HCT116 (cell line): ENCODE results near the gene TGFBI.

Experiments
- CEBPB ChIP-seq: IDR thresholded peaks from 2 replicates; pipeline ENCODE4 v1.6.1; 2012; ENCODE audit warnings: low read depth
- EGR1 ChIP-seq: IDR thresholded peaks from 2 replicates; pipeline ENCODE4 v1.6.1; 2012; ENCODE audit warnings: low read depth
- ELF1 ChIP-seq: IDR thresholded peaks from 2 replicates; pipeline ENCODE4 v1.6.1; 2012; ENCODE audit warnings: low read depth, borderline replicate concordance
- EZH2 ChIP-seq: fragments of 200-600 bp; sonication (generic); IDR thresholded peaks from 2 replicates; pipeline ENCODE4 v1.6.1; 2017; ENCODE audit warnings: antibody characterized with exemption, mixed run types
- EZH2phosphoT487 ChIP-seq: fragments of 200-600 bp; IDR thresholded peaks from 2 replicates; pipeline ENCODE4 v1.6.1; 2018; ENCODE audit warnings: antibody characterized with exemption, borderline replicate concordance
- MAX ChIP-seq: IDR thresholded peaks from 2 replicates; pipeline ENCODE4 v1.6.1; 2012
- POLR2A ChIP-seq: IDR thresholded peaks from 2 replicates; pipeline ENCODE4 v1.7.0; 2011; ENCODE audit warnings: borderline replicate concordance; ENCODE audit not compliant: insufficient read depth, insufficient read length; ENCODE audit errors: extremely low read depth
- POLR2AphosphoS5 ChIP-seq: IDR thresholded peaks from 2 replicates; pipeline ENCODE4 v1.6.1; 2011; ENCODE audit warnings: mild to moderate bottlenecking, low read depth, low read length, moderate library complexity
- REST ChIP-seq: IDR thresholded peaks from 2 replicates; pipeline ENCODE4 v1.6.1; 2012; ENCODE audit warnings: low read depth
- SP1 ChIP-seq: IDR thresholded peaks from 2 replicates; pipeline ENCODE4 v1.6.1; 2012; ENCODE audit warnings: low read depth
- YY1 ChIP-seq: IDR thresholded peaks from 2 replicates; pipeline ENCODE4 v1.6.1; 2011; ENCODE audit warnings: low read length, low read depth, moderate library complexity, mild to moderate bottlenecking; ENCODE audit not compliant: insufficient replicate concordance; ENCODE audit errors: extremely low read depth
- ZBTB33 ChIP-seq: IDR thresholded peaks from 2 replicates; pipeline ENCODE4 v1.6.1; 2011; ENCODE audit warnings: mild to moderate bottlenecking, low read length, moderate library complexity; ENCODE audit not compliant: insufficient replicate concordance; ENCODE audit errors: extremely low read depth
- ZNF274 ChIP-seq: fragments of 200-500 bp; sonication (Bioruptor generic); IDR thresholded peaks from 2 replicates; pipeline ENCODE4 v1.6.1; 2014; ENCODE audit warnings: mild to moderate bottlenecking, low read depth, low read length, inconsistent platforms
- TF ChIP-seq, protein P1 (sequence below), 3 experiments: fragments of 200-600 bp in 1 of 3; sonication (generic) in 1 of 3; IDR thresholded peaks in 2 of 3; conservative IDR thresholded peaks in 1 of 3; 2 replicates each; pipeline ENCODE4 v1.5.1; 2012 to 2017; ENCODE audit warnings: low read depth in 2 of 3, low read length in 2 of 3, antibody characterized with exemption in 1 of 3, borderline replicate concordance in 1 of 3, control low read depth in 1 of 3, mild to moderate bottlenecking in 1 of 3, mixed read lengths in 1 of 3, mixed run types in 1 of 3, moderate library complexity in 1 of 3; ENCODE audit not compliant: insufficient read depth in 1 of 3

DNA sequence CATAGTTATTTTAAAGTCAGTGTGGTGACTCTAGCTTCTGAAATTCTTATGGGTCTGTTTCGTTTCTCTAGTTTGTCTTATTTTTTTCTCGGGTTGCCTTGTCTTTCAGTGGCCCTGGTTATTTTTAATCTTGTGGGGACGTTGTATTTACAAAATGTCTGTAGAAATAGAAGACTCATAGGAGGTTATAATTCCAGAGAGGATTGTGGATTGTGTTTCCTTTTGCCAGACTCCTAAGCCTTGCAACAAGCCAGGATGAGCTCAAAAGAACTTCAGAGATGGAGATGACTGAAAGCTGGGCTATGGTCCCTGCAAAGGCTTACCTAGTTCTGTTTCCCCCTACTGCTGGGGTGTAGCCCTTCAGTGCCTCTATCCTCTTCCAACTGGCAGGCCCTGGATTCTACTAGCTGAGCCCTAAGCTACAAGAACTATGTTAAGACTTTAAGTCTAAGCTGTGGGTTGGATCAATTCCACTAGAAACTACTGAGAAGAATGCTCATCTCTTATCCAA, 41.8 kb upstream of the TGFBI start:
- TF ChIP-seq EZH2 (no peak), YY1 (no peak), POLR2AphosphoS5 (no peak), ZBTB33 (no peak), CEBPB (no peak), MAX (no peak), ELF1 (no peak), ZNF274 (no peak), POLR2A (no peak), EZH2phosphoT487 (no peak), SP1 (no peak), REST (no peak), EGR1 (no peak)
- TF ChIP-seq, protein P1, sequence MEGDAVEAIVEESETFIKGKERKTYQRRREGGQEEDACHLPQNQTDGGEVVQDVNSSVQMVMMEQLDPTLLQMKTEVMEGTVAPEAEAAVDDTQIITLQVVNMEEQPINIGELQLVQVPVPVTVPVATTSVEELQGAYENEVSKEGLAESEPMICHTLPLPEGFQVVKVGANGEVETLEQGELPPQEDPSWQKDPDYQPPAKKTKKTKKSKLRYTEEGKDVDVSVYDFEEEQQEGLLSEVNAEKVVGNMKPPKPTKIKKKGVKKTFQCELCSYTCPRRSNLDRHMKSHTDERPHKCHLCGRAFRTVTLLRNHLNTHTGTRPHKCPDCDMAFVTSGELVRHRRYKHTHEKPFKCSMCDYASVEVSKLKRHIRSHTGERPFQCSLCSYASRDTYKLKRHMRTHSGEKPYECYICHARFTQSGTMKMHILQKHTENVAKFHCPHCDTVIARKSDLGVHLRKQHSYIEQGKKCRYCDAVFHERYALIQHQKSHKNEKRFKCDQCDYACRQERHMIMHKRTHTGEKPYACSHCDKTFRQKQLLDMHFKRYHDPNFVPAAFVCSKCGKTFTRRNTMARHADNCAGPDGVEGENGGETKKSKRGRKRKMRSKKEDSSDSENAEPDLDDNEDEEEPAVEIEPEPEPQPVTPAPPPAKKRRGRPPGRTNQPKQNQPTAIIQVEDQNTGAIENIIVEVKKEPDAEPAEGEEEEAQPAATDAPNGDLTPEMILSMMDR (IDR thresholded peaks at IDR 0.05 in 2 of 3, conservative IDR thresholded peaks at IDR 0.05 in 1 of 3; ENCODE audit: borderline replicate concordance in 1 of 3, insufficient read depth in 1 of 3, low read depth in 2 of 3, low read length in 2 of 3): no peak
